Measurements from ENCODE around the gene EDDM13. TPM values are rescaled to one million over a fixed set of nuclear protein-coding genes. Genes with fewer than 3 reads are reported as not detected.
"Not testable (repeated sequence)": the region's sequence is repeated elsewhere in the genome, so short reads cannot be mapped to it uniquely, and the experiment has no call there.

EDDM13 gene, protein sequence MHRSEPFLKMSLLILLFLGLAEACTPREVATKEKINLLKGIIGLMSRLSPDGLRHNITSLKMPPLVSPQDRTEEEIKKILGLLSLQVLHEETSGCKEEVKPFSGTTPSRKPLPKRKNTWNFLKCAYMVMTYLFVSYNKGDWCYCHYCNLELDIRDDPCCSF
- polyA plus RNA-seq (ENCODE audit: low read depth in 6 of 6), result not detected

DNA sequence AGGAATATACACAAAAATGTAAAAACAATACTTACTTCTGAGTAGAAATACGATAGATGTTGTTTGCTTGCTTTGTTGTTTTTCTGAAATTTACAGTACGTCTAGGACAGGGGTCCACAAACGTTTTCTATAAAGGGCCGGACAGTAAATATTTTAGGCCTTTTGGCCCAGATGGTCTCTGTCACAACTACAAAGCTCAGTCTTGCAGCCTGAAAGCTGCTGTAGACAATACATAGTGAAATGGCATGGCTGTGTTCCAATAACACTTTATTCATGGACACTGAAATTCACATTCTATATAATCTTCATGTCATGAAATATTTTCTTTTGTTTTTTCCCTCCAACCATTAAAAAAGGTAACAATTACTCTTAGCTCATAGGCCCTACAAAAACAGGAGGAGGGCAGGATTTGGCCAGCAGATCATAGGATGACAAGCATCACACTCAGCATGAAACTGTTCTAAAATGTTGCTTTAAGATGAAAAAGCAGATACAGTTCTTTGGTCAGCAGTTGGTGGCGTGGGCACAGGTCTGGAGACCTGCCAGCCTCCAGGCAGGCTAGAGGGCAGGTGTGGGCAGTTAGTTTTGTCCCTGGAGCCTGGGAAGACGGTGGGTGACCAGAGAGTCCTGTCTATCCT, at the start of gene EDDM13:
TSS of gene EDDM13 (plus strand) at position 588 of the 638 bp plus-strand sequence. CDS start 87 bp downstream, outside the sequence.
- Mint-ChIP-seq H3K36me3 (peaks cover 0 to 9% of the 10 kb centered on the region in 2 donors), H3K4me3 (no peak within 1 kb of the TSS), H3K27ac (peak within 1 kb of the TSS in 2 of 6 donors; percentile 38 to 76), H3K4me1 (no peaks in the 10 kb centered on the region), H3K9me3 (peaks cover 0 to 3% (median 0%) of the 10 kb centered on the region in 7 donors), H3K27me3 (no peaks in the 10 kb centered on the region)
- ATAC-seq (ENCODE audit: low read depth in 2 of 2) (no peak), DNase-seq (no peak)

GRCh38 chr19:56222901-56223300, 49.6 kb upstream of the EDDM13 start:
- DNase-seq, result no peak
- H3K27ac Mint-ChIP-seq, result peak overlapping the region in 2 of 6 donors; percentile 17 to 39
- H3K4me1 Mint-ChIP-seq, result peaks cover 2 to 3% (median 2%) of the 10 kb centered on the region in 3 donors
- H3K9me3 Mint-ChIP-seq, result no peaks in the 10 kb centered on the region
- H3K4me3 Mint-ChIP-seq, result no peak overlapping the region
- peaks cover 0 to 22% of the 10 kb centered on the region in 2 donors for H3K36me3 Mint-ChIP-seq
- peaks cover 0 to 5% (median 4%) of the 10 kb centered on the region in 3 donors for H3K27me3 Mint-ChIP-seq
- ATAC-seq (ENCODE audit: low read depth in 2 of 2), result no peak

DNA sequence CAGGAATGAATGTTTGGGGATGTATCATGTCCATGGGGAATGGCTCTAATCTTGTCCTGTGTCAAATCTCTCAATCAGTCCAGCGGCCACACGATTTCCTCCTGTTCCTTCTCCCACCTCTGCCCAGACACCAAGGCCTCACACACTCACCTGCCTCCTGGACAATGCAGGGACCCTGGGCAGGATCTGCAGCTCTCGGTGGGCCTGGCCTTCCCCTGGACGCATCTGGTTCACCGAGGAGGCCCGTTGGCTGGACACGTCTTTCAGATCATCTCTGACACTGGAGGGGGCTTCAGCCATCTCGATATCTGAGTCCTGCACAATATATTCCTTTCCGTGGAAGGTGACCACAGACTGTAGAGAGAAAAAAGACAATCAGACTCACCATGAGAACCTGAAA, 49.1 kb upstream of the EDDM13 start:
- DNase-seq (no peak), ATAC-seq (ENCODE audit: low read depth in 2 of 2) (no peak)
- H3K36me3 Mint-ChIP-seq, result peaks cover 0 to 22% of the 10 kb centered on the region in 2 donors
- H3K27me3 Mint-ChIP-seq, result no peaks in the 10 kb centered on the region
- H3K9me3 Mint-ChIP-seq, result no peaks in the 10 kb centered on the region
- no peaks in the 10 kb centered on the region for H3K4me1 Mint-ChIP-seq
- no peak overlapping the region for H3K4me3 Mint-ChIP-seq
- no peak overlapping the region for H3K27ac Mint-ChIP-seq

- Mint-ChIP-seq H3K9me3 (no peaks in the 10 kb centered on the region), H3K36me3 (no peaks in the 10 kb centered on the region), H3K4me3 (no peak overlapping the region), H3K27me3 (no peaks in the 10 kb centered on the region), H3K4me1 (no peaks in the 10 kb centered on the region), H3K27ac (no peak overlapping the region)
- ATAC-seq (ENCODE audit: low read depth in 2 of 2), result no peak
- DNase-seq, result no peak
Observed at GRCh38 chr19:56245121-56245740, 27.3 kb upstream of the EDDM13 start.

- H3K36me3 Mint-ChIP-seq; DNase-seq; H3K27me3 Mint-ChIP-seq; H3K9me3 Mint-ChIP-seq; H3K4me3 Mint-ChIP-seq; H3K27ac Mint-ChIP-seq; H3K4me1 Mint-ChIP-seq; ATAC-seq (ENCODE audit: low read depth in 2 of 2): not testable (repeated sequence)
Observed at GRCh38 chr19:56245764-56246163, 26.8 kb upstream of the EDDM13 start.

GRCh38 chr19:56248736-56249338, 23.7 kb upstream of the EDDM13 start:
- H3K9me3 Mint-ChIP-seq; H3K27me3 Mint-ChIP-seq; H3K4me3 Mint-ChIP-seq; H3K27ac Mint-ChIP-seq; H3K36me3 Mint-ChIP-seq; DNase-seq; ATAC-seq (ENCODE audit: low read depth in 2 of 2): not testable (repeated sequence)
- peaks cover 8 to 16% (median 8%) of the 10 kb centered on the region in 3 donors for H3K4me1 Mint-ChIP-seq

- Mint-ChIP-seq H3K9me3 (peaks cover 0 to 3% (median 0%) of the 10 kb centered on the region in 7 donors), H3K27ac (peak overlapping the region in 4 of 6 donors; percentile 32 to 69 (median 56)), H3K27me3 (no peaks in the 10 kb centered on the region), H3K4me1 (peaks cover 8 to 16% (median 8%) of the 10 kb centered on the region in 3 donors), H3K4me3 (no peak overlapping the region), H3K36me3 (peaks cover 0 to 9% of the 10 kb centered on the region in 2 donors)
- DNase-seq (peak; percentile 48), ATAC-seq (ENCODE audit: low read depth in 2 of 2) (peak; percentile 65 to 72)
Observed at GRCh38 chr19:56252699-56253422, 19.7 kb upstream of the EDDM13 start.

GRCh38 chr19:56253737-56254136, 18.8 kb upstream of the EDDM13 start:
- Mint-ChIP-seq H3K36me3 (peaks cover 0 to 9% of the 10 kb centered on the region in 2 donors), H3K27ac (no peak overlapping the region), H3K4me3 (no peak overlapping the region), H3K27me3 (no peaks in the 10 kb centered on the region), H3K9me3 (peaks cover 0 to 3% (median 0%) of the 10 kb centered on the region in 7 donors), H3K4me1 (peaks cover 8 to 16% (median 8%) of the 10 kb centered on the region in 3 donors)
- ATAC-seq (ENCODE audit: low read depth in 2 of 2) (peak in 1 of 2 donors; percentile 33), DNase-seq (peak; percentile 33)

- Mint-ChIP-seq H3K36me3 (peaks cover 0 to 4% of the 10 kb centered on the region in 2 donors), H3K27ac (peak overlapping the region in 1 of 6 donors; percentile 76), H3K27me3 (no peaks in the 10 kb centered on the region), H3K9me3 (no peaks in the 10 kb centered on the region), H3K4me3 (no peak overlapping the region), H3K4me1 (peaks cover 0 to 4% (median 3%) of the 10 kb centered on the region in 3 donors)
- DNase-seq (no peak), ATAC-seq (ENCODE audit: low read depth in 2 of 2) (no peak)
Observed at GRCh38 chr19:56258272-56258671, 14.3 kb upstream of the EDDM13 start.

DNA sequence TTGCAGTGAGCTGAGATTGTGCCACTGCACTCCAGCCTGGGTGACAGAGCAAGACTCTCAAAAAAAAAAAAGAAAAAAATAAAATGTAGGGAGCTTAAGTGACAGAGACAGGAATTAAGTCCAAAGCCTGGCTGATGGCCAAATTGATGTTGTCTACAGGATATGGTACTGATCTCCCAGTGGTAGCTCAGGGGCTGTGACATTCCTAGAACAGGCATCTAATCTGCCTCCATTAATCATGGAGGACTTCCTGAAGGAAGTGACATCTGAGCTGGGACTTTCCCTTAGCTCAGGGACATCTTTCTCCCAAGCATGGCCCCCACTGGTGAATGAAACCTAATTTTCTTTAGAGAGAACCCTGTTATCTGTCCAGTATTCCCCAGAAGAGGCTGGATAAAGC, 11.4 kb upstream of the EDDM13 start:
- ATAC-seq (ENCODE audit: low read depth in 2 of 2), result no peak
- H3K36me3 Mint-ChIP-seq, result peaks cover 0 to 4% of the 10 kb centered on the region in 2 donors

DNA sequence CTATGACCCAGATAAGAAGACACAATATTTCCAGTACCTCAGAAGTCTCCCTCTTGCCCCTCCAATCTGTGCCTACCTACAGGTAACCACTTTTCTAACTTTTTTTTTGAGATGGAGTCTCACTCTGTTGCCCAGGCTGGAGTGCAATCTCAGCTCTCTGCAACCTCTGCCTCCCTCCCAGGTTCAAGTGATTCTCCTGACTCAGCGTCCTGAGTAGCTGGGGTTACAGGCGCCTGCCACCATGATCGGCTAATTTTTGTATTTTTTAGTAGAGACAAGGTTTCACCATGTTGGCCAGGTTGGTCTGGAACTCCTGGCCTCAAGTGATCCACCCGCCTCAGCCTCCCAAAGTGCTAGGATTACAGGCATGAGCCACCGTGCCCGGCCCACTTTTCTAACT, 10.6 kb upstream of the EDDM13 start:
- not testable (repeated sequence) for DNase-seq; H3K4me1 Mint-ChIP-seq; H3K4me3 Mint-ChIP-seq; H3K9me3 Mint-ChIP-seq; ATAC-seq (ENCODE audit: low read depth in 2 of 2); H3K36me3 Mint-ChIP-seq; H3K27me3 Mint-ChIP-seq
- H3K27ac Mint-ChIP-seq, result peak overlapping the region in 2 of 6 donors; percentile 52 to 53

More for the DNA sequence above, 11.4 kb upstream of the EDDM13 start:
- Mint-ChIP-seq H3K4me3 (no peak overlapping the region), H3K27ac (no peak overlapping the region), H3K9me3 (no peaks in the 10 kb centered on the region), H3K27me3 (no peaks in the 10 kb centered on the region), H3K4me1 (peaks cover 0 to 4% (median 0%) of the 10 kb centered on the region in 3 donors)
- DNase-seq, result no peak

- peaks cover 0 to 4% (median 0%) of the 10 kb centered on the region in 3 donors for H3K4me1 Mint-ChIP-seq
- H3K36me3 Mint-ChIP-seq, result peaks cover 0 to 4% of the 10 kb centered on the region in 2 donors
- H3K27ac Mint-ChIP-seq, result no peak overlapping the region
- DNase-seq (no peak), ATAC-seq (ENCODE audit: low read depth in 2 of 2) (no peak)
- no peaks in the 10 kb centered on the region for H3K9me3 Mint-ChIP-seq
- no peaks in the 10 kb centered on the region for H3K27me3 Mint-ChIP-seq
- no peak overlapping the region for H3K4me3 Mint-ChIP-seq
Observed at GRCh38 chr19:56263319-56263718, 9.2 kb upstream of the EDDM13 start.

DNA sequence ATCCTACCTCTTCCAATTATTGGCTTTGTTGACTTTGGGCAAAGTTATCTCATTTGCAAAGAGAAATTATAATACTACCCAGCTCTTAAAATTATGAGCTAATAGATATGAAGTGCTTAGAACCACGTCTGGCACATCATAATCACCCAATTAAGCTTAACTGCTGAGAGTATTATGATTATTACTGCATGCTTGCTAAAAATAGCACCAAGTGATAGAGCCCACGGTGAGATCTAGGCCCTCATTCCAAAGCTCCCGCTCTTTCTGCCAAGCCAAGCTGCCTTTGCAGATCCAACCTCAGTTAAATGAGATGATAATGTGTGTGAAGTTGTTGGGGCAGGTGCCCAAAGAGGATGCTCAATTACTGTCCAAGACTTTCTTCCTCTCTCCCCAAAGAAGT, 6.5 kb upstream of the EDDM13 start:
- Mint-ChIP-seq H3K4me1 (peaks cover 0 to 4% (median 0%) of the 10 kb centered on the region in 3 donors), H3K27me3 (no peaks in the 10 kb centered on the region), H3K4me3 (no peak overlapping the region), H3K36me3 (peaks cover 0 to 9% of the 10 kb centered on the region in 2 donors), H3K9me3 (no peaks in the 10 kb centered on the region), H3K27ac (no peak overlapping the region)
- ATAC-seq (ENCODE audit: low read depth in 2 of 2) (no peak), DNase-seq (no peak)
